HL-60/S4 treated with phorbol 12-myristate 13-acetate at 8.2 ng/mL for 4 days and 3 days (cell line): ENCODE results near the gene RNU2-63P.
"Not testable (repeated sequence)": the region's sequence is repeated elsewhere in the genome, so short reads cannot be mapped to it uniquely, and the experiment has no call there.

Experiments
- in situ Hi-C: fragments of 300-500 bp; cut with MboI; formaldehyde crosslinking; loops from 2 replicates; pipeline ENCODE4 v1.15.0; 2022; ENCODE audit warnings: low sequenced_read_pairs

RNU2-63P gene

DNA sequence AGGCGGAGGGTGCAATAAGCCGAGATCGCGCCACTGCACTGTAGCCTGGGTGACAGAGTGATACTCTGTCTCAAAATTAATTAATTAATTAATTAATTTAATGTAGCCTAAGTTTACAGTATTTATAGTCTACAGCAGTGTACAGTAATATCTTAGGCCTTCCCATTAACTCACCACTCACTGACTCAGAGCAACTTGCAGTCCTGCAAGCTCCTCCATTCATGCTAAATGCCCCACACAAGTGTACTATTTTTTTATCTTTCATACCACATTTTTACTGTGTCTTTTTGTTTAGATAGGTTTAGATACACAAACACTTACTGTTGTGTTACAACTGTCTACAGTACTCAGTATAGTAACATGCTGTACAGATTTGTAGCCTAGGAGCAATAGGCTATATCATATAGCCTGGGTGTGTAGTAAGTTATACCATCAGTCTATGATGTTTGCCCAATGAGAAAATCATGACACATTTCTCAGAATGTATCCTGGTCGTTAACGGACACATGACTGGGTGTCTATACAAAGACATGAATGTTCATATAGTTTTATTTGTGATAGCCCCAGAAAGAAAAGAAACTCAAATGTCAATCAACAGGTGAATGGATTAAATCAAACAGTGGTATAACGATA, 15.8 kb upstream of the RNU2-63P start:
- in situ Hi-C loops = no loop called here

DNA sequence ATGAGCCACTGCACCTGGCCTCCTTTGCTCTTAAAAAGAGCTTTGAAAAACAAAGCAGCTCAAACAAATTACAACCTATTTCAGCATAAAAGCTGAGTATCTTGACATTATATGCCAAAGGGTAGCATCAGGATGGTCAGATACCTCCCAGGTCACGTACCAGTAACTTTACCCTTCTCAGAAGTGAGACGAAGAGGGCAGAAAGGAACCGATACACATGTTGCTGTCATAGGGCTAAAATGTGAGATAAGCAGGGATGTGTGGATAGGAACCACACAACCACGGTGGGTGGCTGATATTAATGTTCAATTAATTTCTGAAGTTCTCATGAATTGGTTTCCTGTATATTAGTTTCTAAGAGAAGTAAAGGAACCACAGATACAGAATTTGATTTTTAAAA, 12.6 kb upstream of the RNU2-63P start:
- in situ Hi-C loops = no loop called here

- in situ Hi-C loops = no loop called here
Observed at GRCh38 chr2:88027697-88028389, 11.5 kb upstream of the RNU2-63P start.

- in situ Hi-C loops = no loop called here
Observed at GRCh38 chr2:88024509-88024908, 8.2 kb upstream of the RNU2-63P start.

GRCh38 chr2:88022669-88022921, 6.2 kb upstream of the RNU2-63P start:
- in situ Hi-C loops = no loop called here

DNA sequence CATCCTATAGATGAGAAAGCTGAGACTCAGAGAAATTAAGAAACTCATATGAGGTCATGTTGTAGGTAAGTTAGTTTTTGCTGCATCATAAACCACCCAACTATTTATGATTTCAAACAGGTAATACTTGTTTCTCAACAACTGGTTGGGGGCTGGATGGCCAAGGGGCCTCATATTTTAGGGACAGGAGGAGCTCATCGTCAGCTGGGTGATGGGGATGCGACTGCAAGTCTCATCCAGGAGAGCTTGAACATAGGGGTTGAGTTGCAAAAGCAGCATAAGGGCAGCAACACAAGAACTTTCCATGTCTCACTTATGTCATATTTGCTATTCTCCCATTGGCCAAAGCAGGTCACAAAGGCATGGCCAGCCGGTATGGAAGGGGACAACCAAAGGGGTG, 3.6 kb upstream of the RNU2-63P start:
- in situ Hi-C loops = no loop called here

GRCh38 chr2:88018909-88019308, 2.6 kb upstream of the RNU2-63P start:
- in situ Hi-C loops = no loop called here

GRCh38 chr2:88018077-88018805, 1.9 kb upstream of the RNU2-63P start:
- in situ Hi-C loops = not testable (repeated sequence)

- in situ Hi-C loops = not testable (repeated sequence)
Observed at GRCh38 chr2:88017780-88018038, 1.4 kb upstream of the RNU2-63P start.

- in situ Hi-C loops = no loop called here
Observed at GRCh38 chr2:88016960-88017779, 823 bp upstream of the RNU2-63P start.

- in situ Hi-C loops = no loop called here
Observed at GRCh38 chr2:88011011-88011410, 5.3 kb downstream of the RNU2-63P start.

DNA sequence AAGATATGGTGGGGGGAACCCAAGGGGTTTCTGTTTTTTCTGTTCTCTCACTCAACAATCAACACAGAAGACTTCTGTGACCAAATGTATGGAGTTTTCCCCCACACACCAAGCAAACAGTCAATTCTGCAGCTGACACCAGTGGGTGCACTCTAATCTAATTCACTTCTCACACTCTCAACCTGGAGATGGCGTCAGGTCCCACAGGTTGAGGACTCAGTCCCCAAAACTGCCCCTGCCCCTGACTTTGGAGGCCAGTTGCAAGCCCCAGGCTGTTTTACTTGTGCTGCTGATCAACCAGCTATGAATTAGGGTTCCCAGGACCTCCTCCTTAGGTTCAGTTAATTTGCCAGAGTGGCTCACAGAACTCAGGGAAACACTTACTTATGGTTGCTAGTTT, 6.2 kb downstream of the RNU2-63P start:
- in situ Hi-C loops = no loop called here

GRCh38 chr2:88006912-88007439, 9.4 kb downstream of the RNU2-63P start:
- in situ Hi-C loops = no loop called here

- in situ Hi-C loops = no loop called here
Observed at GRCh38 chr2:88005776-88006175, 10.6 kb downstream of the RNU2-63P start.

DNA sequence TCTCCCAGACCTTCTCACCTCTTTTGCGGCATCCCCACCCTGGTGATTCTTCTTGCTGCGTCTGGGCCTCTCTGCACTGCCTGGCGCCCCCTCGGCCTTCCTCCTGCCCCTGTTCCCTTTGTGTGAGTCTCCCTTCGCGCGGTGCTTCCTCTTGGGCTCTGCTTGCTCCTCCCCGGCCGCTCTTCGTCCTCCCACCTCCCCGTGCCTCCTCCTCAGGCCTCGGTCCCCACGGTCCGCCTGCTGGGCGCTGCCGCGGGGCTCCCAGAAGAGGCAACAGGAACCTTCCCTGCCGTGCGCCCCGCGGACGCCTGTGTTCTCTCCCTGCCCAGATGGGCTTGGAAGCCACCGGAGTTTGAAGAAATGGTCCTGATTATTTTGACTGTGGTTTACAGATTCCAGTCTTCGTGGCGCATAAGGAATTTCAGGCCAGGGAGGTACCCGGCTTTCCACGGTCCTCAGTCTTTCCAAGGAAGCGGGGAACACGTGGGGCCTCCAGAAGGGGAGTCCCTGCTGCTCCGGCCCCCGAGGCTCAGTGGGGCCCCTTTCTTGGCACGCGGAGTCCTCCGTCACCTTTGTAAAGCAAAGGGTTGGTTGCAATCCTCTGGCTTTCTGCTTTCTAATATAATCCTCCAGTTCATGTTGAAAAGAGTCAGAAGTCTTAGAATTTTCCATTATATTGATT, 13.1 kb downstream of the RNU2-63P start:
- in situ Hi-C loops = no loop called here

DNA sequence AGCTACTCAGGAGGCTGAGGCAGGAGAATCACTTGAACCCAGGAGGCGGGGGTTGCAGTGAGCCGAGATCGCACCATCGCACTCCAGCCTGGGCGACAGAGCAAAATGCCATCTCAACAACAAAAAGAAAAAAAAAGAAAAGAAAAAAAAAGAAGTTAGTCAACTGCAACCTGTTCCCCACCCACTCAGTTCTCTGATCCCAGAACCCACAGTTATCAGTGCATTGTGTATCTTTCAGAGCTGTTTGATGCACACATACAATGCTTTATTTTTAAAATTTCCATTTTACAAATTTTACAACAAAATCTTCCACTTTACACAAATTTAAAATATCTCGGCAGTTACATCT, 14.0 kb downstream of the RNU2-63P start:
- in situ Hi-C loops = no loop called here

DNA sequence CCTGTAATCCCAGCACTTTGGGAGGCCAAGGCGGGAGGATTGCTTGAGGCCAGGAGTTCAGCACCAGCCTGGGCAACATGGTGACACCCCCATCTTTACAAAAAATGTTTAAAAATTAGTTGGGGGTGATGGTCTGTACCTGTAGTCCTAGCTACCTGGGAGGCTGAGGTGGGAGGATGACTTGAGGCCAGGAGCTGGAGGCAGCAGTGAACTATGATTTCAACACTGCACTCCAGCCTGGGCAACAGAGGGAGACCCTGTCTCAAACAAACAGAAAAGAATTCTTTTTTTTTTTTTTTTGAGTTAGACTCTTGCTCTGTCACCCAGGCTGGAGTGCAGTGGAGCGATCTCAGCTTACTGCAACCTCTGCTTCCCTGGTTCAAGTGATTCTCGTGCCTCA, 15.9 kb downstream of the RNU2-63P start:
- in situ Hi-C loops = not testable (repeated sequence)

DNA sequence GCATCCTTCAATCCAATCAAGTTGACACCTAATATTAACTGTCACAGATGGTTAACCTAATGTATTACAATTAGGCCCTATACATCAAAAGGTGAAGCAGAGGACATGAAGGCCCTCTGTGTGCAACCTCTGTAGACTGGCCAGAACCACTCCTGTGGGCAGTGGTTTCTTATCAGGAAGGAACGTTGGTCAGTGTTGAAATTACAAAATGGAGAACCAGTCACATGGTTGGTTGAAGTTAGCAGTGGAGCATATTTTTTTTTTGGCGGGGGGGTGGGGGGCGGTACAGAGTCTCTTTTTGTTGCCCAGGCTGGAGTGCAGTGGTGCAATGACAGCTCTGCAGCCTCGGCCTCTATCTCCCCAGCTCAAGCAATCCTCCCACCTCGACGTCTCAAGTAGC, 19.8 kb downstream of the RNU2-63P start:
- in situ Hi-C loops = no loop called here

DNA sequence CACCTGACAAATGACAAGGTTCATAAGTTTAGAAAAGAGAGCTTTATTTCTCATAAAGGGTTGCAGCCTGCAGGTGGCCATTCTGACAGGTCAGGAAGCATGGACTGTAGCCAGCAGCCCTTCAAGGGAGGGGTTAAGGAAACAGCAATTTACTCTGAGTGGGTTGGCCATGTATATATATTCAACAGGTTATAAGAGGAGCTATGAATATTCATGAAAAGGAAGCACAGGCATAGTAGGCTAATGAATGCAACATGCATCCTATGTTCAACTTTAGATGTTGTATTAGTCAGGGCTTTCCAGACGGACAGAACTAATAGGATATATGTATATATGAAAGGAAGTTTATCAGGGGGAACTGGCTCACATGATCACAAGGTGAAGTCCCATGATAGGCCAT, 20.6 kb downstream of the RNU2-63P start:
- in situ Hi-C loops = no loop called here

DNA sequence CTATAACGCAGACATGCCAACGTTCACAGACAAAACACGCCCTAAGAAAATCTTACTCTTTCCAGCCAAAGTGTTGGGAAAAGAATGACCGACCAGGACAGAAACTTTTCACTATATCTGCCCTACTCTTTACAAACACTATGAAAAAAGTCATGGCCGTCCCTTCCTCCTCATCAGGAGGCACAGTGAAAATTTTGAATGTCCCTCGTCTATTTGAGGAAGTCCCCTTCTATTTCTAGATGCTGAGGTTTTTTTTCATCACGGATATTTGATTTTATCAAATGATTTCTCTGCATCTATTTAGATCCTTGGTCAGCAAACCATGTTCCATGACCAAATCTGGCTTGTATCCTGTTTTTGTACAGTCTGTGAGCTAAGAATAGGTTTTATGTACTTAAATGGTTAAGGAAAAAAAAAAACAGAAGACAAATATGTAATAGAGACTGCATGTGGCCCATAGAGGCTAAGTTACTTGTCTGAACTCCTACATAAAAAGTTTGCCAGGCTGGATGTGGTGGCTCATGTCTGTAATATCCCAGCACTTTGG, 22.0 kb downstream of the RNU2-63P start:
- in situ Hi-C loops = not testable (repeated sequence)

- in situ Hi-C loops = not testable (repeated sequence)
Observed at GRCh38 chr2:87992569-87992968, 23.8 kb downstream of the RNU2-63P start.
